VCaP (cell line): ENCODE results near the gene LCE2A.
"Not testable (repeated sequence)": the region's sequence is repeated elsewhere in the genome, so short reads cannot be mapped to it uniquely, and the experiment has no call there.

Experiments used
- H3K27ac ChIP-seq: fragments of 450-650 bp; 2 replicates; pipeline ENCODE4 v1.5.1; 2017
- TF ChIP-seq, protein P1 (sequence below): fragments of 450-650 bp; conservative IDR thresholded peaks from 2 replicates; pipeline ENCODE4 v1.5.1; 2017; ENCODE audit warnings: mild to moderate bottlenecking, moderate library complexity

LCE2A gene, protein sequence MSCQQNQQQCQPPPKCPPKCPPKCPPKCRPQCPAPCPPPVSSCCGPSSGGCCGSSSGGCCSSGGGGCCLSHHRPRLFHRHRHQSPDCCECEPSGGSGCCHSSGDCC

DNA sequence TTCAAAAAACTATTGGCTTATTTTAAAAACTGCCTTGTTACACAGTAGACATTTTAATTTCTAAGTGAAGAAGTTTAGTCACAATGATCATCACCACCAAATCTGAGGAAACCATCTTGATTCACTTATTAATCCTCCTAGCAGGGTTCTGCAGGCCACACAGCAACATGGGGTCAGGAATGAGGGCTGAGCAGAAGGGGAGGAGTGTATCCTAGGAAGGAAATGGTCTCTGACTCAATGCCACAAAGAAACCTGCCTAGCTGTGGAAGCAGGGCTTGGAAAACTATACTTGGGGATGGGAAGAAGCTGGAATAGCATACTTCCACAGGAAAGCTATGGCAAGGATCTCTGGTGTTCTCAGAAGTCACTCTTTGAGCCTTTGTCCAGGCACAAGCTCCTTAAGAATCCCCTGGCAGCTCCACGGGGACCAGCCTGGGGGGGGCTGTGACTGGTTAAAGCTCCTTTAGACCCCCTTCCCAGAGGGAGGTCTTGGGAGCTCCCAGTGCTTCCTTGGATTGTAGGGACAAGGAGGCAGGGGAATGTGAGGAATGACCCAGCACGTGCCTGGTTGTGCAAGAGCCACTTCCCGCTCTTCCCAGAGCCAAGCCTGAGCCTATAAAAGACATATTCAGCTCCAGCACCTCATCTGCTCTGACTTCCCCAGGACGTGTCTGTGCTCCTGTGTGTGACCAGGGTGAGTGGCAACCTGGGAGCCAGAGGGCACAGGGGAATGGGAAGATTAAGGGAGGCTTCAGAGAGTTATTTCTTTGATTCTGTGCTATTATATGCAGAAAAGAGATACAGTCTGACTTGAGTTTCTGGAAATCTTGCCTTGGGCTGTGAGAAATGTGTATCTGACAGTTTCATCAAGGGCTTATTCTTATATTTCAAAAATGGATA is at the start of gene LCE2A:
Gene LCE2A, plus strand, starts transcription at position 645 of the 900 bp plus-strand sequence. CDS start 557 bp downstream, outside the sequence.
- TF ChIP-seq, protein P1, sequence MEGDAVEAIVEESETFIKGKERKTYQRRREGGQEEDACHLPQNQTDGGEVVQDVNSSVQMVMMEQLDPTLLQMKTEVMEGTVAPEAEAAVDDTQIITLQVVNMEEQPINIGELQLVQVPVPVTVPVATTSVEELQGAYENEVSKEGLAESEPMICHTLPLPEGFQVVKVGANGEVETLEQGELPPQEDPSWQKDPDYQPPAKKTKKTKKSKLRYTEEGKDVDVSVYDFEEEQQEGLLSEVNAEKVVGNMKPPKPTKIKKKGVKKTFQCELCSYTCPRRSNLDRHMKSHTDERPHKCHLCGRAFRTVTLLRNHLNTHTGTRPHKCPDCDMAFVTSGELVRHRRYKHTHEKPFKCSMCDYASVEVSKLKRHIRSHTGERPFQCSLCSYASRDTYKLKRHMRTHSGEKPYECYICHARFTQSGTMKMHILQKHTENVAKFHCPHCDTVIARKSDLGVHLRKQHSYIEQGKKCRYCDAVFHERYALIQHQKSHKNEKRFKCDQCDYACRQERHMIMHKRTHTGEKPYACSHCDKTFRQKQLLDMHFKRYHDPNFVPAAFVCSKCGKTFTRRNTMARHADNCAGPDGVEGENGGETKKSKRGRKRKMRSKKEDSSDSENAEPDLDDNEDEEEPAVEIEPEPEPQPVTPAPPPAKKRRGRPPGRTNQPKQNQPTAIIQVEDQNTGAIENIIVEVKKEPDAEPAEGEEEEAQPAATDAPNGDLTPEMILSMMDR, result no peak
- H3K27ac ChIP-seq, result no peak within 1 kb of the TSS

DNA sequence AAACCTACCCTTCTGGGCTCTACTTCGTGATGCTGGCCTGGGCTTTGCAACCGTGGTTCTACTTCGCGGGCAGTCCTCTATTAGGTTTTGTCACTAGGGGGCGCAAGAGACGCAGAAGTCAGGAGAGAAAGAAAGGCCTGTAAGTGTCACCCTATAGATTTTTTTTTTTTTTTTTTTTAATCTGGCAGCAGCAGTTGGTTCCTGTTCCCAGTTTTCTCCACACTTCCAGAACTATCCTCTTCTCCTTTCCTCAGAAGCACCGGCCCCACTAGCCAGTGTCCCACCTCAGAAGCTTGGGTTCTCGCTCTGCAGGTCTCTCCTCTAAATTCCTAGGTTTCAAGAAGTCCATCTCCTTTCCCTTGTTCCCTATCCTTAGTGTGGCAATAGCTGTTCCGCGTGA is 44.0 kb upstream of the LCE2A start:
- H3K27ac ChIP-seq, result no peak overlapping the region
- TF ChIP-seq, protein P1, result peak; percentile 94

DNA sequence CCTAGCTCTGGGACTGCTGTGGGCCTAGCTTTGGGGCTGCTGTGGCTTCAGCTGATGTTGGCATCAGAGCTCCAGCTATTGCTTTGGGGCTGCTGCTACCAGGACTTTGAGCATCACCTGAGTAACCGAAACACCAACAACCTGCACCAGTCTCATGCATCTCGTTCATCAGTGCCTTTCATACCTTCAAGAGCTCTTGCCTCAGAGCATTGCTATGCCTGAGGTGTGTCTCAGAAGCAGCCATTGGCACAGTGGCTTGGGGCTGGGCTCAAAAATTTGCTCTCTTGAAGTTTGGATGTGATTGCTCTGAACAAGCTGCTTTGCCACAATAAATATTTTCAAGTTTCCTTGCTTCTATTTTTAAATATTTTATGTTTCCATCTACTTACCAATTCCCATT is 41.7 kb upstream of the LCE2A start:
- TF ChIP-seq, protein P1, result no peak
- H3K27ac ChIP-seq, result no peak overlapping the region

DNA sequence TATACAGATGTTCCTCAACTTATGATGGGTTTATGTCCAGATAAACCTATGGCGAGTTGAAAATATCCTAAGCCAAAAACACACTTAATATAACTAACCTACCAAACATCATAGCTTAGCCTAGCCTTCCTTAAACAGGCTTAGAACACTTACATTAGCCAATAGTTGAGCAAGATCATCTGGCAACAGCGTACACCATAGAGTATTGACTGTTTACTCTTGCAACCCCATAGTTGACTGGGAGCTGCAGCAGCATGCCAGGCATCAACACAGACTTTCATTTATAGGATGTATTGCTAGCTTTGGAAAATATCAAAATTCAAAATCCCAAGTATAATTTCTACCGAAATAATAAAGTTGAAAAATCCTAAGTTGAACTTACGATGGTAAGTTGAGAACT is 40.5 kb upstream of the LCE2A start:
- H3K27ac ChIP-seq, result no peak overlapping the region
- TF ChIP-seq, protein P1, result no peak

DNA sequence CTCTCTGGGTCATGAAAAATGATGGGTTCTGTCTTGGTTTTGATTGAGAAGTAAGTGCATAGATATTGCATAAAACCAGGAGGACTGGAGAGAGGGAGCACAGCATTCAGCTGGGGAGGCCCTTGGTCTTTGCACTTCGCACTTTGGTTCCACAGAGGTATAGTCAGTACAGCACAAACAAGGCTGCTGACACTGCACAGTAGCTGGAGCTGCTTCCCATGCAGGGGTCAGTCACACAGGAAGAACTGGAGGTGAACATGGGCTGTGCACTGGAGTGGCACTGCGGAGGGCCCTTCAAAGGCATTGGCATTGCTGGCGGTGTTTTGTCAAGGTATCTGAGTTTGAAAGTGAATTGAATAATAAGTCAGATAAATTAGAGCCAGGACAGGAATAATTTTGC is 39.5 kb upstream of the LCE2A start:
- no peak overlapping the region for H3K27ac ChIP-seq
- TF ChIP-seq, protein P1, result no peak

DNA sequence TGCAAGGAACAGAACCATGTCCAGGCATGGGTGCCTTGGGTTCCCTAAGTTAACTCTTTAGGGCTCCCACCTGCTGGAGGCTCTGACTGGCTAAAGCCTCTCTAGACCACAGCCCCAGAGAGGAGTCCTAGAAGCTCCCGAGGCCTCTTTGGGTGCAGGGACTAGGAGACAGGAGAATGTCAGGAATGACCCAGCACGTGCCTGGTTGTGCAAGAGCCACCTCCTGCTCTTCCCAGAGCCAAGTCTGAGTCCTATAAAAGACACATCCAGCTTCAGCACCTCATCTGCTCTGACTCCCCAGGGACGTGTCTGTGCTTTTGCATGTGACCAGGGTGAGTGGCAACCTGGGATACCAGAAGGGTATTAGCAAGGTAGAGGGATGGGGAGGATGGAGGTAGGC is 35.0 kb upstream of the LCE2A start, which contains the start of gene LCE2D:
Gene LCE2D, plus strand, starts transcription at position 283 of the 400 bp plus-strand sequence. CDS start 726 bp downstream, outside the sequence.
- TF ChIP-seq, protein P1, result no peak
- no peak within 1 kb of the TSS for H3K27ac ChIP-seq

DNA sequence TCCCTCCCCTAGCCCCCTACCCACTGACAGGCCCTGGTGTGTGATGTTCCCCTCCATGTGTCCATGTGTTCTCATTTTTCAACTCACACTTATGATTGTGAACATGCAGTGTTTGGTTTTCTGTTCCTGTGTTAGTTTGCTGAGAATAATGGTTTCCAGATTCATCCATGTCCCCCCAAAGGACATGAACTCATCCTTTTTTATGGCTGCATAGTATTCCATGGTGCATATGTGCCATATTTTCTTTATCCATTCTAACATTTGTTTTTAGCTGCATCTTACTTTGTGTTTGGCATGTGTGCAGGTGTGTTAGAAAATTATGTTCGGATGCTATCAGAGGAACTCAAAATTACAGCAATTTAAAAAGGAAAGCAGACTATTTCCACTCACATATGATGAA is 32.0 kb upstream of the LCE2A start:
- not testable (repeated sequence) for H3K27ac ChIP-seq

DNA sequence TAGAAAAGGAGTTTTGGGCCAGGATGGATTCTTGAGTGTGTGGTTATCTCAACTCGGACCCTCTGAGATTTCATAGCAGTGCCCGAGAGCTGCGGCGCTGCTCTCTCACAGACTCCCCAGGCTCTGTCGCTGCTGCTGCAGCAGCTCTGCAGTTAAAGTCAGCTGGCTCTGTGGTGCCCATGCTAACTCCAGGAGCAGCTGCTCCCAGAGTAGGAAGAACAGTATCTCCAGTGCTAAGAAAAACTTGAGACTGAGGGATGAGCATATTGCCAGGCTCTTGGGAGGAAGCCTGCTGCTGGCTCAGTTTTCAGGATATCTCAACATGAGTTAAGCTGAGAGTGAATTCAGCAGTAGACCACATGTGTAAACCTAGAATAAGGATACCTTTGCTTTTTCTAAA is 30.5 kb upstream of the LCE2A start:
- TF ChIP-seq, protein P1, result no peak

More for the DNA sequence above, 30.5 kb upstream of the LCE2A start:
- H3K27ac ChIP-seq, result no peak overlapping the region
